Effector memory CD8-positive, alpha-beta T cell (primary cell): ENCODE measurements around the gene NCOR1.
"Not testable (repeated sequence)": the region's sequence is repeated elsewhere in the genome, so short reads cannot be mapped to it uniquely, and the experiment has no call there.

Source experiments
- ATAC-seq: fragments of 150-1000 bp; cut with Tn5 transposase; replicated peaks from 2 replicates; pipeline ENCODE4 v1.10.0; 2021; ENCODE audit warnings: mild to moderate bottlenecking, moderate library complexity
- DNase-seq, 3 experiments: peaks; one replicate each; pipeline ENCODE4 v3.0.0; 2021
- H3K27ac Mint-ChIP-seq, 2 donors: one replicate each; pipeline ENCODE4 v1.8.0; 2022; ENCODE audit warnings: mild to moderate bottlenecking in 2 of 2, mixed read lengths in 2 of 2, moderate library complexity in 2 of 2
- H3K27me3 Mint-ChIP-seq, 2 donors: one replicate each; pipeline ENCODE4 v1.8.0; 2022; ENCODE audit warnings: mixed read lengths in 2 of 2
- H3K36me3 Mint-ChIP-seq: one replicate; pipeline ENCODE4 v1.8.0; 2022; ENCODE audit warnings: mild to moderate bottlenecking, moderate library complexity, mixed read lengths; ENCODE audit not compliant: insufficient read depth
- H3K4me1 Mint-ChIP-seq, 2 donors: one replicate each; pipeline ENCODE4 v1.8.0; 2022; ENCODE audit warnings: low read depth in 2 of 2, mixed read lengths in 2 of 2
- H3K4me3 Mint-ChIP-seq, 2 donors: one replicate each; pipeline ENCODE4 v1.8.0; 2022; ENCODE audit warnings: mild to moderate bottlenecking in 2 of 2, mixed read lengths in 2 of 2, moderate library complexity in 2 of 2
- H3K9me3 Mint-ChIP-seq, 2 donors: one replicate each; pipeline ENCODE4 v1.8.0; 2022; ENCODE audit warnings: mixed read lengths in 2 of 2

NCOR1 gene

GRCh38 chr17:16121915-16122314 lies 93.4 kb downstream of the NCOR1 start:
- no peak for DNase-seq
- no peaks in the 10 kb centered on the region for H3K27me3 Mint-ChIP-seq
- no peak overlapping the region for H3K4me3 Mint-ChIP-seq
- H3K4me1 Mint-ChIP-seq, result peaks cover 0 to 10% of the 10 kb centered on the region in 2 donors
- no peaks in the 10 kb centered on the region for H3K9me3 Mint-ChIP-seq
- no peak overlapping the region for H3K27ac Mint-ChIP-seq
- ATAC-seq, result no peak
- peaks cover 70% of the 10 kb centered on the region for H3K36me3 Mint-ChIP-seq

GRCh38 chr17:16120937-16121336 lies 94.4 kb downstream of the NCOR1 start:
- DNase-seq (no peak), ATAC-seq (no peak)
- H3K4me3 Mint-ChIP-seq, result no peak overlapping the region
- H3K9me3 Mint-ChIP-seq, result no peaks in the 10 kb centered on the region
- peaks cover 74% of the 10 kb centered on the region for H3K36me3 Mint-ChIP-seq
- no peaks in the 10 kb centered on the region for H3K27me3 Mint-ChIP-seq
- H3K27ac Mint-ChIP-seq, result no peak overlapping the region
- H3K4me1 Mint-ChIP-seq, result peaks cover 0 to 10% of the 10 kb centered on the region in 2 donors

GRCh38 chr17:16117149-16117548 lies 98.2 kb downstream of the NCOR1 start:
- Mint-ChIP-seq H3K4me1 (peaks cover 0 to 14% of the 10 kb centered on the region in 2 donors), H3K27ac (no peak overlapping the region), H3K36me3 (peaks cover 86% of the 10 kb centered on the region), H3K9me3 (peaks cover 6 to 7% of the 10 kb centered on the region in 2 donors), H3K4me3 (no peak overlapping the region), H3K27me3 (no peaks in the 10 kb centered on the region)
- no peak for DNase-seq
- ATAC-seq, result no peak

- H3K4me1 Mint-ChIP-seq, result peaks cover 0 to 14% of the 10 kb centered on the region in 2 donors
- not testable (repeated sequence) for H3K9me3 Mint-ChIP-seq, H3K4me3 Mint-ChIP-seq, DNase-seq, H3K27me3 Mint-ChIP-seq, H3K27ac Mint-ChIP-seq, ATAC-seq
- H3K36me3 Mint-ChIP-seq, result peaks cover 75% of the 10 kb centered on the region
Measured at GRCh38 chr17:16115077-16115698, 100.1 kb downstream of the NCOR1 start.

- DNase-seq, result no peak
- Mint-ChIP-seq H3K4me1 (peaks cover 2% of the 10 kb centered on the region in 2 donors), H3K9me3 (no peaks in the 10 kb centered on the region), H3K4me3 (no peak overlapping the region), H3K36me3 (peaks cover 46% of the 10 kb centered on the region), H3K27me3 (no peaks in the 10 kb centered on the region), H3K27ac (no peak overlapping the region)
- ATAC-seq, result no peak
Measured at GRCh38 chr17:16108871-16109270, 106.5 kb downstream of the NCOR1 start.

- Mint-ChIP-seq H3K4me1 (peaks cover 1 to 3% of the 10 kb centered on the region in 2 donors), H3K4me3 (no peak overlapping the region), H3K27me3 (no peaks in the 10 kb centered on the region), H3K36me3 (peaks cover 42% of the 10 kb centered on the region), H3K27ac (no peak overlapping the region), H3K9me3 (no peaks in the 10 kb centered on the region)
- ATAC-seq (no peak), DNase-seq (no peak)
Measured at GRCh38 chr17:16108386-16108785, 106.9 kb downstream of the NCOR1 start.

GRCh38 chr17:16107165-16107770 lies 108.1 kb downstream of the NCOR1 start:
- H3K27ac Mint-ChIP-seq, result peak overlapping the region in 1 of 2 donors; percentile 83
- peaks cover 38% of the 10 kb centered on the region for H3K36me3 Mint-ChIP-seq
- no peaks in the 10 kb centered on the region for H3K27me3 Mint-ChIP-seq
- H3K9me3 Mint-ChIP-seq, result no peaks in the 10 kb centered on the region
- no peak overlapping the region for H3K4me3 Mint-ChIP-seq
- peaks cover 5 to 6% of the 10 kb centered on the region in 2 donors for H3K4me1 Mint-ChIP-seq
- no peak for ATAC-seq
- no peak for DNase-seq

- no peaks in the 10 kb centered on the region for H3K27me3 Mint-ChIP-seq
- no peak for DNase-seq
- H3K36me3 Mint-ChIP-seq, result peaks cover 39% of the 10 kb centered on the region
Measured at GRCh38 chr17:16106161-16106891, 109.0 kb downstream of the NCOR1 start.

GRCh38 chr17:16104189-16104588 lies 111.1 kb downstream of the NCOR1 start:
- ATAC-seq (no peak), DNase-seq (no peak)
- peaks cover 46% of the 10 kb centered on the region for H3K36me3 Mint-ChIP-seq
- H3K27ac Mint-ChIP-seq, result peak overlapping the region in 1 of 2 donors; percentile 38
- H3K27me3 Mint-ChIP-seq, result no peaks in the 10 kb centered on the region
- no peak overlapping the region for H3K4me3 Mint-ChIP-seq
- peaks cover 5 to 12% of the 10 kb centered on the region in 2 donors for H3K4me1 Mint-ChIP-seq
- no peaks in the 10 kb centered on the region for H3K9me3 Mint-ChIP-seq

More at GRCh38 chr17:16106161-16106891, 109.0 kb downstream of the NCOR1 start:
- Mint-ChIP-seq H3K9me3 (no peaks in the 10 kb centered on the region), H3K27ac (no peak overlapping the region), H3K4me3 (no peak overlapping the region), H3K4me1 (peaks cover 5 to 8% of the 10 kb centered on the region in 2 donors)
- no peak for ATAC-seq

GRCh38 chr17:16101440-16101839 lies 113.9 kb downstream of the NCOR1 start:
- DNase-seq (no peak), ATAC-seq (no peak)
- Mint-ChIP-seq H3K27me3 (no peaks in the 10 kb centered on the region), H3K36me3 (peaks cover 39% of the 10 kb centered on the region), H3K4me3 (no peak overlapping the region), H3K4me1 (peaks cover 5 to 12% of the 10 kb centered on the region in 2 donors), H3K27ac (no peak overlapping the region), H3K9me3 (no peaks in the 10 kb centered on the region)

- H3K27ac Mint-ChIP-seq, result no peak overlapping the region
- ATAC-seq, result no peak
- H3K36me3 Mint-ChIP-seq, result peaks cover 43% of the 10 kb centered on the region
- H3K4me3 Mint-ChIP-seq, result no peak overlapping the region
- no peaks in the 10 kb centered on the region for H3K27me3 Mint-ChIP-seq
- no peak for DNase-seq
- no peaks in the 10 kb centered on the region for H3K9me3 Mint-ChIP-seq
- peaks cover 5 to 12% of the 10 kb centered on the region in 2 donors for H3K4me1 Mint-ChIP-seq
Measured at GRCh38 chr17:16100737-16101400, 114.5 kb downstream of the NCOR1 start.

GRCh38 chr17:16091773-16092172 lies 123.6 kb downstream of the NCOR1 start:
- peak overlapping the region in 1 of 2 donors; percentile 12 for H3K27ac Mint-ChIP-seq
- peaks cover 38% of the 10 kb centered on the region for H3K36me3 Mint-ChIP-seq
- no peak for ATAC-seq
- no peak overlapping the region for H3K4me3 Mint-ChIP-seq
- peaks cover 2 to 10% of the 10 kb centered on the region in 2 donors for H3K4me1 Mint-ChIP-seq
- no peaks in the 10 kb centered on the region for H3K9me3 Mint-ChIP-seq
- H3K27me3 Mint-ChIP-seq, result no peaks in the 10 kb centered on the region
- no peak for DNase-seq

GRCh38 chr17:16086957-16087356 lies 128.4 kb downstream of the NCOR1 start:
- H3K4me3 Mint-ChIP-seq, result no peak overlapping the region
- H3K27me3 Mint-ChIP-seq, result no peaks in the 10 kb centered on the region
- H3K27ac Mint-ChIP-seq, result peak overlapping the region; percentile 52 to 54
- ATAC-seq, result no peak
- H3K9me3 Mint-ChIP-seq, result no peaks in the 10 kb centered on the region
- no peak for DNase-seq
- H3K36me3 Mint-ChIP-seq, result peaks cover 33% of the 10 kb centered on the region
- peaks cover 13 to 34% of the 10 kb centered on the region in 2 donors for H3K4me1 Mint-ChIP-seq
